Activated CD4-positive, CD25-positive, alpha-beta regulatory T cell treated with anti-CD3 and anti-CD28 coated beads, Interleukin-2, amount 50 U/mL, for 24 hours (primary cell): ENCODE results near the gene TRMT13.
"Not testable (repeated sequence)": the region's sequence is repeated elsewhere in the genome, so short reads cannot be mapped to it uniquely, and the experiment has no call there.

Experiments used
- ATAC-seq, 2 donors: fragments of 150-1000 bp; cut with Tn5 transposase; one replicate each; pipeline ENCODE4 v1.10.0; 2021; ENCODE audit warnings: mild to moderate bottlenecking in 1 of 2, moderate library complexity in 1 of 2

TRMT13 gene

DNA sequence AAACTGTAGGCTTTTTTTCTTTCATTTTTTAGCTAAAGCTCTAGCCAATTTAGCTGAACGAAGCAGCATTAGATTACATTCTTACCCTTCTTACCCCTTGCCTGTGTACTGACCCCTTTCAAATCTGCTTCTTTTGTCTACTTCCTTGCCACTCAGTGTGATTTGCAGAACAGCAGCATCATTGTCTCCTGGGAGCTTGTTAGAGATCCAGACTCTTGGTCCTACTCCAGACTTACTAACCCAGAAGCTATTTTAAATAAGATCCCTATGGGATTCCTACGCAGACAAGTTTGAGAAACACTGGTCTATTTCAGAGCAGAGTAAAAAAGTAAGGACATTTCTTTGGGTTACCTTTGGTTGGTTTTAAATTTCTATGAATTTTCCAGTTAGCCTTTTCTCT is 31.3 kb downstream of the TRMT13 start:
- no peak for ATAC-seq

DNA sequence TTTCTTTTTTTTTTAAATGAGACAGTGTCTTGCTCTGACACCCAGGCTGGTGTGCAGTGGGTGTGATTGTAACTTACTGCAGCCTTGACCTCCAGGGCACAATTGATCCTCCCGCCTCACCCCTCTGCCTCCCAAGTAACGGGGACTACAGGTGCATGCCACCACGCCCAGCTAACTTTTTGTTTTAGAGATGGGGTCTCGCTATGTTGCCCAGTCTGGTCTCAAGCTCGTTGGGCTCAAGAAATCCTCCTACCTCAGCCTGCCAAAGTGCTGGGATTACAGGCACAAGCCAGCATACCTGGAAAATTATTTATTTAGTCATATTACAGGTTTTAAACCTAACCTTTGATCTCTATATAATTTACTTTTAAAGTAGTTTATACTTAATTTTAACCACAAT is 31.7 kb downstream of the TRMT13 start:
- no peak for ATAC-seq

DNA sequence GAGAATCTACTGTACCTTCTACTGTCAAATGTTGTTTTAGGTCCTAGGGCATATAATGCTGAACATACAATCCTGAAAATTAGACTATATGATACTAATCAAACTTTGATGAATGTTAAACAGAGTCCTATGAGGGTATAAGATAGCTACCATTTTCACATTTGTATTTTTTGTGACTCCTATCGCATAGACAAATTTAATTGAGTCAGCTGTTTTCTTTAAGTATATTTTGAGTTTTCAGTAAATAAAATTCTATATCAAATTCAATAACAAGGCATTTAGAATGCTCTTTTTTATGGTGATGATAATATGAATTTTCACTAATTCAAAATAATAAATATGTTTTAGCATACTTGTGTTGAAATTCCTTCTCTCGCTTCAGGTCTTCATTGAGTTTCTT is 35.1 kb downstream of the TRMT13 start:
- ATAC-seq: no peak

GRCh38 chr1:100177295-100178041 is 44.5 kb downstream of the TRMT13 start:
- ATAC-seq: no peak

DNA sequence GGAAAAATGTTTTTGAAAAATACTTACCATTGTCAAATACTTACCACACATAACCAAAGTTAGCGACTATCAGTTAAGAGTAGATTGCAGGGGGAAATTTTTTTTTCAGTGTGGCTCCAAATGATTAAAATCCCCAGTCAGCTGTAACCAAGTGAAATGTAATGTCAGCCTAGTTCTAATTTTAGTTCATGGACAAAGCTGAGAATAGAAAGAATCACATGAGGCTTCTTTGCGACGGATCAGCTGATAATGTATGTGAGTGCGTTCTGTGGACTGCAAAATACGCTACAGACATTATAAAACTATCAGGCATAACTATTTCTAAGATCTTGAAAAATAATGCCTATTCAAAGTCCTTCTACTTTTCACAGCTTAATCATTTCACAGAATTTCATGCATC is 45.1 kb downstream of the TRMT13 start, which contains the start of gene LRRC39:
Gene LRRC39 (minus strand): TSS at position 166 of the 400 bp plus-strand sequence. CDS start 9,740 bp downstream, outside the sequence.
- ATAC-seq: no peak

DNA sequence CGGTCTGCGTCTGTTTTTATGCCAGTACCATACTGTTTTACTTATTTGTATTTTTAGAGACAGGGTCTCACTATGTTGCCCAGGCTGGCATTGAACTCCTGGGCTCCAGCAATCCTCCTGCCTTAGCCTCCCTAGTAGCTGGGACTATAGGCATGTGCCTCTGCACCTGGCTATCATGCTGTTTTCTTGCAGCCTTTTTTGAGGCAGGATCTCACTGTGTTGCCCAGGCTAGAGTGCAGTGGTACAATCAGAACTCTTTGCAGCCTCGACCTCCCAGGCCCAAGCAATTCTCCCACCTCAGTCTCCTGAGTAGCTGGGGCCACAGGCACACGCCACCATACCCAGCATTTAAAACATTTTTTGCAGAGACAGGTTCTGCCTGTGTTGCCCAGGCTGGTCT is 50.4 kb downstream of the TRMT13 start:
- no peak for ATAC-seq

DNA sequence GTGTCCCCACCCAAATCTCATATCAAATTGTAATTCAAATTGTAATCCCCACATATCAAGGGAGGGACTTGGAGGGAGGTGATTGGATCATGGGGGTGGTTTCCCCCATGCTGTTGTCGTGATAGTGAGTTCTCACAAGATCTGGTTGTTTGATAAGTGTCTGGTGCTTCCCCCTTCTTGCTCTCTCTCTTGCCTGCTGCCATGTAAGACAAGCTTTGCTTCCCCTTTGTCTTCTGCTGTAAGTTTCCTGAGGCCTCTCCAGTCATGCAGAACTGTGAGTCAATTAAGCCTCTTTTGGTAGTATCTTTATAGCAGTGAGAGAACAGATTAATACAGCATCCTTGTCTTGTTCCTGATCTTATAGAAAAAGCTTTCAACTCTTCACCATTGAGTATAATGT is 51.6 kb downstream of the TRMT13 start:
- ATAC-seq: peak; percentile 56 to 59

- no peak for ATAC-seq
These were observed 54.9 kb downstream of the TRMT13 start for GRCh38 chr1:100187912-100188311.

GRCh38 chr1:100188617-100189016 is 55.7 kb downstream of the TRMT13 start:
- ATAC-seq: no peak

GRCh38 chr1:100198596-100198995 is 65.6 kb downstream of the TRMT13 start:
- ATAC-seq: no peak

DNA sequence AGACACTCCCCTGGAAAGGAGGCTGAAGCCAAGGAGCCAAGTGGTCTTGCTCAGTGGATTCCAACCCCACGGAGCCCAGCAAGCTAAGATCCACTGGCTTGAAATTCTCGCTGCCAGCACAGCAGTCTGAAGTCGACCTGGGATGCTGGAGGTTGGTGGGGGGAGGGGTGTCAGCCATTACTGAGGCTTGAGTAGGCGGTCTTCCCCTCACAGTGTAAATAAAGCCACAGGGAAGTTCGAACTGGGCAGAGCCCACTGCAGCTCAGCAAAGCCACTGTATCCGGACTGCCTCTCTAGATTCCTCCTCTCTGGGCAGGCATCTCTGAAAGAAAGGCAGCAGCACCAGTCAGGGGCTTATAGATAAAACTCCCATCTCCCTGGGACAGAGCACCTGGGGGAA is 67.1 kb downstream of the TRMT13 start:
- ATAC-seq: not testable (repeated sequence)
